GM18909 (cell line): ENCODE data around the gene ENO2.

Experiments
- ATAC-seq: cut with Tn5 transposase; IDR thresholded peaks from one replicate; pipeline ENCODE4 v1.9.1; 2021; ENCODE audit warnings: mild to moderate bottlenecking; ENCODE audit not compliant: unreplicated experiment, poor library complexity

ENO2 gene

GRCh38 chr12:6928703-6929407 lies 14.5 kb downstream of the ENO2 start:
- ATAC-seq: no peak

GRCh38 chr12:6929466-6930452 lies 15.4 kb downstream of the ENO2 start:
- ATAC-seq: no peak

- no peak for ATAC-seq
Observed at GRCh38 chr12:6932766-6933165, 18.4 kb downstream of the ENO2 start.

GRCh38 chr12:6934110-6934509 lies 19.7 kb downstream of the ENO2 start:
- no peak for ATAC-seq

- no peak for ATAC-seq
Observed at GRCh38 chr12:6935371-6936193, 21.2 kb downstream of the ENO2 start.

- no peak for ATAC-seq
Observed at GRCh38 chr12:6936194-6936635, 21.8 kb downstream of the ENO2 start.

- peak; percentile 2 for ATAC-seq
Observed at GRCh38 chr12:6936636-6937480, 22.5 kb downstream of the ENO2 start.

GRCh38 chr12:6937481-6938352 lies 23.3 kb downstream of the ENO2 start:
- ATAC-seq: peak; percentile 81

- ATAC-seq: no peak
Observed at GRCh38 chr12:6938353-6939190, 24.2 kb downstream of the ENO2 start.

- no peak for ATAC-seq
Observed at GRCh38 chr12:6939191-6939540, 24.8 kb downstream of the ENO2 start.

- no peak for ATAC-seq
Observed at GRCh38 chr12:6941267-6941666, 26.9 kb downstream of the ENO2 start.

GRCh38 chr12:6941782-6942181 lies 27.4 kb downstream of the ENO2 start:
- no peak for ATAC-seq

- no peak for ATAC-seq
Observed at GRCh38 chr12:6942331-6942665, 27.9 kb downstream of the ENO2 start.

- ATAC-seq: peak; percentile 29
Observed at GRCh38 chr12:6943389-6943721, 29.0 kb downstream of the ENO2 start.

- ATAC-seq: peak; percentile 47
Observed at GRCh38 chr12:6943722-6944380, 29.5 kb downstream of the ENO2 start, which contains the start of the genes C12orf57 and RNU7-1. C12orf57 (plus strand) TSS chr12:6944022; CDS start chr12:6944122, 100 bp downstream. RNU7-1 (plus strand) TSS chr12:6943816.

- peak; percentile 48 for ATAC-seq
Observed at GRCh38 chr12:6944381-6945186, 30.2 kb downstream of the ENO2 start.

- ATAC-seq: no peak
Observed at GRCh38 chr12:6945613-6946012, 31.2 kb downstream of the ENO2 start.
